ENCODE data around the gene BBS9. TPM values are rescaled to one million over a fixed set of nuclear protein-coding genes. Genes with fewer than 3 reads are reported as not detected.

The BBS9 gene
- total and polyA plus RNA-seq, 2 experiments from 2014 or later = 27.2 to 66.1 TPM

DNA sequence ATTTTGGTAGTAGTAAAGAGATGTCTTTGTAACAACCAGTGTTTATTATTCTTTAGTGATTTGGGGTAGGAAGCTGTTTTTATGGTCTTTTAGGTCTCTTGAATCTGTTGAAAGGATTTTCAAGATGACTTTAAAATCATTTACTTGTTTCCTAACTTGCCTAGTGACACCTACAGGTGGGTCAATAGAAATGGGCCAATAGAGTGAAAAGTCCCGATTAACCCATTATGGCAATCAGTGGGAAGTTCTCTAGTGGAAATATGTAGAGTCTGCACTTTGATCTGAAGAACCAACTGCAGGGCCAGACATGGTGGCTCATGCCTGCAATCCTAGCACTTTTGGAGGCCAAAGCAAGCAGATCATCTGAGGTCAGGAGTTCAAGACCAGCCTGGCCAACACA lies 401.3 kb downstream of the BBS9 start:
- H3K4me2 ChIP-seq = no peak overlapping the region
- peaks cover 3% of the 10 kb centered on the region for H3K27me3 Mint-ChIP-seq (ENCODE audit: insufficient read depth, low read depth, poor library complexity)
- no peak overlapping the region for H3K27ac ChIP-seq (ENCODE audit: low read depth)
- H3F3A ChIP-seq (replicated peaks; ENCODE audit: low read depth) = no peaks in the 10 kb centered on the region
- peaks cover 24% of the 10 kb centered on the region for H3K4me1 Mint-ChIP-seq
- no peaks in the 10 kb centered on the region for H3K27me3 ChIP-seq (ENCODE audit: insufficient read depth)
- no peak overlapping the region for H2AFZ ChIP-seq
- ATAC-seq (no peak), DNase-seq (ENCODE audit: low spot score) (peak; percentile 10)
- no peak overlapping the region for H3K4me3 Mint-ChIP-seq
- no peak overlapping the region; the same call in 1 of the 2 replicates for H3K27ac Mint-ChIP-seq
- H3K4me3 ChIP-seq = no peak overlapping the region
- no peak for TF ChIP-seq REST (IDR thresholded peaks at IDR 0.05; ENCODE audit: unreplicated experiment)
- no peak for TF ChIP-seq NANOG (IDR thresholded peaks at IDR 0.05; ENCODE audit: borderline replicate concordance)
- no peak for TF ChIP-seq ETS1 (IDR thresholded peaks at IDR 0.05)
- peak; percentile 55 to 56 for TF ChIP-seq CTCF (conservative IDR thresholded peaks at IDR 0.05; ENCODE audit: low read depth in 2 of 2)
- no peaks in the 10 kb centered on the region for H3K36me3 ChIP-seq (ENCODE audit: insufficient read depth)
- H3K36me3 Mint-ChIP-seq (ENCODE audit: low read depth) = peaks cover 5% of the 10 kb centered on the region; the same call in 2 of the 3 replicates
- H3K79me2 ChIP-seq (replicated peaks; ENCODE audit: insufficient read depth) = no peaks in the 10 kb centered on the region
- no peaks in the 10 kb centered on the region for H4K20me1 ChIP-seq (replicated peaks; ENCODE audit: insufficient read depth)
- peaks cover 4% of the 10 kb centered on the region; the same call in 2 of the 3 replicates for H3K9me3 Mint-ChIP-seq
- no peaks in the 10 kb centered on the region for H3K9me2 ChIP-seq (ENCODE audit: insufficient read depth)
- peaks cover 10% of the 10 kb centered on the region; the same call in 1 of the 2 replicates for H3K4me1 ChIP-seq (ENCODE audit: insufficient read depth)

DNA sequence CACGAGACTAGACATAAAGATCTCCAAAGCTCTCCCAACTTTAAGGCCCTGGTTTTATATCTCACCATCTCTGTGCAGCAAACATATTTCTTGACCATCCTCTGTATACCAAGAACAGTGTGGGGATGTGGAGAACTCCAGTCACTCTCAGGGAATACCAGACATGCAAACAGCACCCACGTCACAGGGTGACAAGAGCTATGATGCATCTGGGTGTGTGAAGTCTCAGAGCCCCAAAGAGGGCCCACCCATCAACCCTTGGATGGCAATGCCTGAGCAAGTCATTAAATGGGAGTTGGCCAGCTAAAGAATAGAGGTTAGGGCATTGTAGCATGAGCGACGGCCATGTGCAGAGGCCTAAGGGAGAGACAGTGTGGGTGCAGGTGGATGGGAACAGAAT lies 402.5 kb downstream of the BBS9 start:
- no peaks in the 10 kb centered on the region for H3K79me2 ChIP-seq (replicated peaks; ENCODE audit: insufficient read depth)
- no peak overlapping the region for H3K27ac Mint-ChIP-seq
- no peaks in the 10 kb centered on the region for H3F3A ChIP-seq (replicated peaks; ENCODE audit: low read depth)
- no peaks in the 10 kb centered on the region for H3K9me2 ChIP-seq (ENCODE audit: insufficient read depth)
- H3K27me3 ChIP-seq (ENCODE audit: insufficient read depth) = no peaks in the 10 kb centered on the region
- no peak overlapping the region for H2AFZ ChIP-seq
- H3K27me3 Mint-ChIP-seq (ENCODE audit: insufficient read depth, low read depth, poor library complexity) = peaks cover 3% of the 10 kb centered on the region
- H3K36me3 ChIP-seq (ENCODE audit: insufficient read depth) = no peaks in the 10 kb centered on the region
- H3K4me2 ChIP-seq = no peak overlapping the region
- H3K4me1 Mint-ChIP-seq = peaks cover 31% of the 10 kb centered on the region
- ATAC-seq = no peak
- peaks cover 2% of the 10 kb centered on the region; the same call in 1 of the 3 replicates for H3K36me3 Mint-ChIP-seq (ENCODE audit: low read depth)
- H3K9me3 Mint-ChIP-seq = no peaks in the 10 kb centered on the region; the same call in 2 of the 3 replicates
- no peak overlapping the region for H3K4me3 ChIP-seq
- H4K20me1 ChIP-seq (replicated peaks; ENCODE audit: insufficient read depth) = no peaks in the 10 kb centered on the region
- no peak overlapping the region for H3K27ac ChIP-seq (ENCODE audit: low read depth)
- H3K4me3 Mint-ChIP-seq = no peak overlapping the region
- no peak for DNase-seq (ENCODE audit: low spot score)
- H3K4me1 ChIP-seq (ENCODE audit: insufficient read depth) = peaks cover 10% of the 10 kb centered on the region; the same call in 1 of the 2 replicates
- TF ChIP-seq, protein P1, sequence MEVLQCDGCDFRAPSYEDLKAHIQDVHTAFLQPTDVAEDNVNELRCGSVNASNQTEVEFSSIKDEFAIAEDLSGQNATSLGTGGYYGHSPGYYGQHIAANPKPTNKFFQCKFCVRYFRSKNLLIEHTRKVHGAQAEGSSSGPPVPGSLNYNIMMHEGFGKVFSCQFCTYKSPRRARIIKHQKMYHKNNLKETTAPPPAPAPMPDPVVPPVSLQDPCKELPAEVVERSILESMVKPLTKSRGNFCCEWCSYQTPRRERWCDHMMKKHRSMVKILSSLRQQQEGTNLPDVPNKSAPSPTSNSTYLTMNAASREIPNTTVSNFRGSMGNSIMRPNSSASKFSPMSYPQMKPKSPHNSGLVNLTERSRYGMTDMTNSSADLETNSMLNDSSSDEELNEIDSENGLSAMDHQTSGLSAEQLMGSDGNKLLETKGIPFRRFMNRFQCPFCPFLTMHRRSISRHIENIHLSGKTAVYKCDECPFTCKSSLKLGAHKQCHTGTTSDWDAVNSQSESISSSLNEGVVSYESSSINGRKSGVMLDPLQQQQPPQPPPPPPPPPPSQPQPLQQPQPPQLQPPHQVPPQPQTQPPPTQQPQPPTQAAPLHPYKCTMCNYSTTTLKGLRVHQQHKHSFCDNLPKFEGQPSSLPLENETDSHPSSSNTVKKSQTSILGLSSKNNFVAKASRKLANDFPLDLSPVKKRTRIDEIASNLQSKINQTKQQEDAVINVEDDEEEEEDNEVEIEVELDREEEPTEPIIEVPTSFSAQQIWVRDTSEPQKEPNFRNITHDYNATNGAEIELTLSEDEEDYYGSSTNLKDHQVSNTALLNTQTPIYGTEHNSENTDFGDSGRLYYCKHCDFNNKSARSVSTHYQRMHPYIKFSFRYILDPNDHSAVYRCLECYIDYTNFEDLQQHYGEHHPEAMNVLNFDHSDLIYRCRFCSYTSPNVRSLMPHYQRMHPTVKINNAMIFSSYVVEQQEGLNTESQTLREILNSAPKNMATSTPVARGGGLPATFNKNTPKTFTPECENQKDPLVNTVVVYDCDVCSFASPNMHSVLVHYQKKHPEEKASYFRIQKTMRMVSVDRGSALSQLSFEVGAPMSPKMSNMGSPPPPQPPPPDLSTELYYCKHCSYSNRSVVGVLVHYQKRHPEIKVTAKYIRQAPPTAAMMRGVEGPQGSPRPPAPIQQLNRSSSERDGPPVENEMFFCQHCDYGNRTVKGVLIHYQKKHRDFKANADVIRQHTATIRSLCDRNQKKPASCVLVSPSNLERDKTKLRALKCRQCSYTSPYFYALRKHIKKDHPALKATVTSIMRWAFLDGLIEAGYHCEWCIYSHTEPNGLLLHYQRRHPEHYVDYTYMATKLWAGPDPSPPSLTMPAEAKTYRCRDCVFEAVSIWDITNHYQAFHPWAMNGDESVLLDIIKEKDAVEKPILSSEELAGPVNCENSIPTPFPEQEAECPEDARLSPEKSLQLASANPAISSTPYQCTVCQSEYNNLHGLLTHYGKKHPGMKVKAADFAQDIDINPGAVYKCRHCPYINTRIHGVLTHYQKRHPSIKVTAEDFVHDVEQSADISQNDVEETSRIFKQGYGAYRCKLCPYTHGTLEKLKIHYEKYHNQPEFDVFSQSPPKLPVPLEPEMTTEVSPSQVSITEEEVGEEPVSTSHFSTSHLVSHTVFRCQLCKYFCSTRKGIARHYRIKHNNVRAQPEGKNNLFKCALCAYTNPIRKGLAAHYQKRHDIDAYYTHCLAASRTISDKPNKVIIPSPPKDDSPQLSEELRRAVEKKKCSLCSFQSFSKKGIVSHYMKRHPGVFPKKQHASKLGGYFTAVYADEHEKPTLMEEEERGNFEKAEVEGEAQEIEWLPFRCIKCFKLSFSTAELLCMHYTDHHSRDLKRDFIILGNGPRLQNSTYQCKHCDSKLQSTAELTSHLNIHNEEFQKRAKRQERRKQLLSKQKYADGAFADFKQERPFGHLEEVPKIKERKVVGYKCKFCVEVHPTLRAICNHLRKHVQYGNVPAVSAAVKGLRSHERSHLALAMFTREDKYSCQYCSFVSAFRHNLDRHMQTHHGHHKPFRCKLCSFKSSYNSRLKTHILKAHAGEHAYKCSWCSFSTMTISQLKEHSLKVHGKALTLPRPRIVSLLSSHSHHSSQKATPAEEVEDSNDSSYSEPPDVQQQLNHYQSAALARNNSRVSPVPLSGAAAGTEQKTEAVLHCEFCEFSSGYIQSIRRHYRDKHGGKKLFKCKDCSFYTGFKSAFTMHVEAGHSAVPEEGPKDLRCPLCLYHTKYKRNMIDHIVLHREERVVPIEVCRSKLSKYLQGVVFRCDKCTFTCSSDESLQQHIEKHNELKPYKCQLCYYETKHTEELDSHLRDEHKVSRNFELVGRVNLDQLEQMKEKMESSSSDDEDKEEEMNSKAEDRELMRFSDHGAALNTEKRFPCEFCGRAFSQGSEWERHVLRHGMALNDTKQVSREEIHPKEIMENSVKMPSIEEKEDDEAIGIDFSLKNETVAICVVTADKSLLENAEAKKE (CRISPR knock-in tag; IDR thresholded peaks at IDR 0.05) = no peak
- TF ChIP-seq ZNF114 (CRISPR knock-in tag; IDR thresholded peaks at IDR 0.05) = no peak

All from GM23338 (cell line).